ENCODE measurements around the gene ARHGEF10L. TPM values are rescaled to one million over a fixed set of nuclear protein-coding genes. Genes with fewer than 3 reads are reported as not detected.

Gene ARHGEF10L, protein sequence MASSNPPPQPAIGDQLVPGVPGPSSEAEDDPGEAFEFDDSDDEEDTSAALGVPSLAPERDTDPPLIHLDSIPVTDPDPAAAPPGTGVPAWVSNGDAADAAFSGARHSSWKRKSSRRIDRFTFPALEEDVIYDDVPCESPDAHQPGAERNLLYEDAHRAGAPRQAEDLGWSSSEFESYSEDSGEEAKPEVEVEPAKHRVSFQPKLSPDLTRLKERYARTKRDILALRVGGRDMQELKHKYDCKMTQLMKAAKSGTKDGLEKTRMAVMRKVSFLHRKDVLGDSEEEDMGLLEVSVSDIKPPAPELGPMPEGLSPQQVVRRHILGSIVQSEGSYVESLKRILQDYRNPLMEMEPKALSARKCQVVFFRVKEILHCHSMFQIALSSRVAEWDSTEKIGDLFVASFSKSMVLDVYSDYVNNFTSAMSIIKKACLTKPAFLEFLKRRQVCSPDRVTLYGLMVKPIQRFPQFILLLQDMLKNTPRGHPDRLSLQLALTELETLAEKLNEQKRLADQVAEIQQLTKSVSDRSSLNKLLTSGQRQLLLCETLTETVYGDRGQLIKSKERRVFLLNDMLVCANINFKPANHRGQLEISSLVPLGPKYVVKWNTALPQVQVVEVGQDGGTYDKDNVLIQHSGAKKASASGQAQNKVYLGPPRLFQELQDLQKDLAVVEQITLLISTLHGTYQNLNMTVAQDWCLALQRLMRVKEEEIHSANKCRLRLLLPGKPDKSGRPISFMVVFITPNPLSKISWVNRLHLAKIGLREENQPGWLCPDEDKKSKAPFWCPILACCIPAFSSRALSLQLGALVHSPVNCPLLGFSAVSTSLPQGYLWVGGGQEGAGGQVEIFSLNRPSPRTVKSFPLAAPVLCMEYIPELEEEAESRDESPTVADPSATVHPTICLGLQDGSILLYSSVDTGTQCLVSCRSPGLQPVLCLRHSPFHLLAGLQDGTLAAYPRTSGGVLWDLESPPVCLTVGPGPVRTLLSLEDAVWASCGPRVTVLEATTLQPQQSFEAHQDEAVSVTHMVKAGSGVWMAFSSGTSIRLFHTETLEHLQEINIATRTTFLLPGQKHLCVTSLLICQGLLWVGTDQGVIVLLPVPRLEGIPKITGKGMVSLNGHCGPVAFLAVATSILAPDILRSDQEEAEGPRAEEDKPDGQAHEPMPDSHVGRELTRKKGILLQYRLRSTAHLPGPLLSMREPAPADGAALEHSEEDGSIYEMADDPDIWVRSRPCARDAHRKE (N-terminal part only)
- total RNA-seq (2022; extraction: Qiagen RNA extraction; ENCODE audit: low read depth): 5.7 to 7.5 TPM (median 5.7 TPM) in 5 replicates

GRCh38 chr1:17539477-17540254 is at the start of gene ARHGEF10L:
Gene ARHGEF10L, plus strand, starts transcription at chr1:17539698. Its CDS starts 40,898 bp downstream, at chr1:17580596.

Other genes starting within 250 kb of the ARHGEF10L start
- gene PADI4, start 231.5 kb upstream of the ARHGEF10L start, total RNA-seq (2022; extraction: Qiagen RNA extraction; ENCODE audit: low read depth): not detected in 5 replicates
- not detected in 5 replicates for gene PADI6, start 167.5 kb upstream of the ARHGEF10L start, total RNA-seq (2022; extraction: Qiagen RNA extraction; ENCODE audit: low read depth)
- 58.7 to 66.1 TPM (median 63.5 TPM) in 5 replicates for gene RCC2, start 100.0 kb upstream of the ARHGEF10L start, total RNA-seq (2022; extraction: Qiagen RNA extraction; ENCODE audit: low read depth)
- gene ACTL8, start 215.6 kb downstream of the ARHGEF10L start, total RNA-seq (2022; extraction: Qiagen RNA extraction; ENCODE audit: low read depth): 1.4 to 1.8 TPM (median 1.6 TPM) in 5 replicates

Measured in A549 treated with RU486 at 1 μM for 4 hours (cell line).